Measurements from ENCODE around the gene DUSP16. TPM values are rescaled to one million over a fixed set of nuclear protein-coding genes. Genes with fewer than 3 reads are reported as not detected.

DUSP16 gene
- polyA plus RNA-seq, 1 donor from 2014 or later, result 42.5 TPM

GRCh38 chr12:12440784-12441428 is 121.8 kb downstream of the DUSP16 start:
- no peaks in the 10 kb centered on the region for H3K27me3 ChIP-seq (ENCODE audit: insufficient read depth, low read depth, low read length)
- H3K9me3 ChIP-seq (ENCODE audit: low read length), result no peaks in the 10 kb centered on the region
- no peak for TF ChIP-seq REST (IDR thresholded peaks at IDR 0.05; ENCODE audit: borderline replicate concordance)
- TF ChIP-seq EZH2 (IDR thresholded peaks at IDR 0.05; ENCODE audit: borderline replicate concordance, insufficient read depth, low read length, poor library complexity, severe bottlenecking), result no peak
- no peak for TF ChIP-seq MXI1 (conservative IDR thresholded peaks at IDR 0.05; ENCODE audit: poor library complexity, severe bottlenecking)
- TF ChIP-seq CTCF (IDR thresholded peaks at IDR 0.05; ENCODE audit: poor library complexity, severe bottlenecking), result no peak
- TF ChIP-seq EP300 (conservative IDR thresholded peaks at IDR 0.05; ENCODE audit: poor library complexity, severe bottlenecking), result no peak
- TF ChIP-seq SMC3 (conservative IDR thresholded peaks at IDR 0.05; ENCODE audit: poor library complexity), result no peak
- no peak for TF ChIP-seq RAD21 (conservative IDR thresholded peaks at IDR 0.05)
- TF ChIP-seq TAF1 (IDR thresholded peaks at IDR 0.05; ENCODE audit: low read depth), result no peak
- TF ChIP-seq POLR2AphosphoS5 (IDR thresholded peaks at IDR 0.05), result no peak
- no peaks in the 10 kb centered on the region for H3F3A ChIP-seq (ENCODE audit: insufficient read depth, low read length, poor library complexity, severe bottlenecking)
- no peaks in the 10 kb centered on the region for H4K20me1 ChIP-seq (ENCODE audit: insufficient read depth)
- H3K36me3 ChIP-seq (ENCODE audit: insufficient read depth, low read length), result no peaks in the 10 kb centered on the region
- H3K9ac ChIP-seq (ENCODE audit: low read length), result no peak overlapping the region
- H3K79me2 ChIP-seq (replicated peaks; ENCODE audit: insufficient read depth, low read length), result no peaks in the 10 kb centered on the region
- no peak overlapping the region for H3K27ac ChIP-seq (ENCODE audit: low read length)
- H3K4me3 ChIP-seq (ENCODE audit: low read length), result no peak overlapping the region
- H2AFZ ChIP-seq (ENCODE audit: low read depth, low read length), result no peak overlapping the region
- H3K9me2 ChIP-seq (ENCODE audit: insufficient read depth, low read length), result no peaks in the 10 kb centered on the region
- no peak overlapping the region for H3K4me2 ChIP-seq (ENCODE audit: low read length)

GRCh38 chr12:12439636-12440035 is 123.0 kb downstream of the DUSP16 start:
- Histone ChIP-seq H3K9ac (ENCODE audit: low read length) (no peak overlapping the region), H3F3A (ENCODE audit: insufficient read depth, low read length, poor library complexity, severe bottlenecking) (no peaks in the 10 kb centered on the region), H4K20me1 (ENCODE audit: insufficient read depth) (no peaks in the 10 kb centered on the region), H3K27me3 (ENCODE audit: insufficient read depth, low read depth, low read length) (no peaks in the 10 kb centered on the region), H3K79me2 (replicated peaks; ENCODE audit: insufficient read depth, low read length) (no peaks in the 10 kb centered on the region), H3K4me2 (ENCODE audit: low read length) (no peak overlapping the region), H3K9me2 (ENCODE audit: insufficient read depth, low read length) (no peaks in the 10 kb centered on the region), H3K4me3 (ENCODE audit: low read length) (no peak overlapping the region), H3K27ac (ENCODE audit: low read length) (no peak overlapping the region), H3K9me3 (ENCODE audit: low read length) (no peaks in the 10 kb centered on the region), H3K36me3 (ENCODE audit: insufficient read depth, low read length) (no peaks in the 10 kb centered on the region), H2AFZ (ENCODE audit: low read depth, low read length) (no peak overlapping the region)
- TF ChIP-seq REST (IDR thresholded peaks at IDR 0.05; ENCODE audit: borderline replicate concordance), result no peak

Measured in neural cell (in vitro differentiated cells).